ENCODE results near the gene UBE2L3.
"Not testable (repeated sequence)": the region's sequence is repeated elsewhere in the genome, so short reads cannot be mapped to it uniquely, and the experiment has no call there.

- not testable (repeated sequence) for TF ChIP-seq CTCF (IDR thresholded peaks at IDR 0.05); EZH2phosphoT487 (IDR thresholded peaks at IDR 0.05; ENCODE audit: borderline replicate concordance, low read depth); RFX5 (IDR thresholded peaks at IDR 0.05; ENCODE audit: low read length); POLR2AphosphoS5 (IDR thresholded peaks at IDR 0.05; ENCODE audit: low read depth, low read length); REST (IDR thresholded peaks at IDR 0.05; ENCODE audit: low read depth, low read length); MEF2A (IDR thresholded peaks at IDR 0.05; ENCODE audit: borderline replicate concordance, low read depth); NRF1 (IDR thresholded peaks at IDR 0.05; ENCODE audit: low read depth, low read length); RCOR1 (IDR thresholded peaks at IDR 0.05; ENCODE audit: low read length); MXI1 (IDR thresholded peaks at IDR 0.05; ENCODE audit: low read depth, low read length); GABPA (IDR thresholded peaks at IDR 0.05; ENCODE audit: low read depth); USF2 (IDR thresholded peaks at IDR 0.05; ENCODE audit: borderline replicate concordance, low read depth, low read length); EP300 (IDR thresholded peaks at IDR 0.05; ENCODE audit: borderline replicate concordance in 1 of 2, low read depth in 1 of 2, low read length in 1 of 2); SMC3 (IDR thresholded peaks at IDR 0.05; ENCODE audit: low read depth, low read length)
Observed at GRCh38 chr22:21532863-21533648, 34.5 kb upstream of the UBE2L3 start.
